Measurements from ENCODE around the gene MAST2.

MAST2 gene

DNA sequence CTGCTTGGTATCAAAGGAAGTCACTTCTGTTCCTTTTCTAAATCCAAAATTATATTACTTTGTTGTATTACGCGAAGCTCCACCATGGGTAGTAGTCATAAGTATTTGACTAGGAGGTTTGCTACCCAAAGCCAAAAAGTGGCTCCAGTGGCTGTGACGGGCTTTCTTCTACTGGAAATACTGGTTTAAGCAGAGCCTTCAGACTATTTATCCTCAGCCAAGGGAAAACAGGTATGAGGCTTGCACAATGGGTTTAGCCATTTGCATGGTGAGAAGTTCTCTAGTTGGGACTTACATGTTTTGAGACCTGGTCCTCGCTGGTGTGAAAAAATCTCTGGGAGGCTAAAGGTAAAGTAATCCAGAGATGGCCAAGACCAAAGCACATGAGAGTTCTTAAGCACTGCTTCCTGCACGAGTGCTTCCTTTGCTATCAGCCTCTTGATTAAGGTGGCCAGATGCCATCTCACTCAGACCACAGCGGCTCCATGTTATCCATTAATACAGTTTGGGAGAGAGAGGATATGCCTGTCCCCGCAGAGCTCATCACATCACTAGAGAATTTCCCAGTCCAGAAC lies 207.8 kb downstream of the MAST2 start:
- TF ChIP-seq, protein P1, sequence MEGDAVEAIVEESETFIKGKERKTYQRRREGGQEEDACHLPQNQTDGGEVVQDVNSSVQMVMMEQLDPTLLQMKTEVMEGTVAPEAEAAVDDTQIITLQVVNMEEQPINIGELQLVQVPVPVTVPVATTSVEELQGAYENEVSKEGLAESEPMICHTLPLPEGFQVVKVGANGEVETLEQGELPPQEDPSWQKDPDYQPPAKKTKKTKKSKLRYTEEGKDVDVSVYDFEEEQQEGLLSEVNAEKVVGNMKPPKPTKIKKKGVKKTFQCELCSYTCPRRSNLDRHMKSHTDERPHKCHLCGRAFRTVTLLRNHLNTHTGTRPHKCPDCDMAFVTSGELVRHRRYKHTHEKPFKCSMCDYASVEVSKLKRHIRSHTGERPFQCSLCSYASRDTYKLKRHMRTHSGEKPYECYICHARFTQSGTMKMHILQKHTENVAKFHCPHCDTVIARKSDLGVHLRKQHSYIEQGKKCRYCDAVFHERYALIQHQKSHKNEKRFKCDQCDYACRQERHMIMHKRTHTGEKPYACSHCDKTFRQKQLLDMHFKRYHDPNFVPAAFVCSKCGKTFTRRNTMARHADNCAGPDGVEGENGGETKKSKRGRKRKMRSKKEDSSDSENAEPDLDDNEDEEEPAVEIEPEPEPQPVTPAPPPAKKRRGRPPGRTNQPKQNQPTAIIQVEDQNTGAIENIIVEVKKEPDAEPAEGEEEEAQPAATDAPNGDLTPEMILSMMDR (IDR thresholded peaks at IDR 0.05; ENCODE audit: low read depth, low read length, missing control alignments), result no peak
- no peak for DNase-seq (ENCODE audit: low read depth)
- in situ Hi-C loops (cut with HindIII; ENCODE audit: low sequenced_read_pairs), result no loop called here
- no peak overlapping the region for H3K4me3 ChIP-seq (ENCODE audit: low read depth, low read length)

DNA sequence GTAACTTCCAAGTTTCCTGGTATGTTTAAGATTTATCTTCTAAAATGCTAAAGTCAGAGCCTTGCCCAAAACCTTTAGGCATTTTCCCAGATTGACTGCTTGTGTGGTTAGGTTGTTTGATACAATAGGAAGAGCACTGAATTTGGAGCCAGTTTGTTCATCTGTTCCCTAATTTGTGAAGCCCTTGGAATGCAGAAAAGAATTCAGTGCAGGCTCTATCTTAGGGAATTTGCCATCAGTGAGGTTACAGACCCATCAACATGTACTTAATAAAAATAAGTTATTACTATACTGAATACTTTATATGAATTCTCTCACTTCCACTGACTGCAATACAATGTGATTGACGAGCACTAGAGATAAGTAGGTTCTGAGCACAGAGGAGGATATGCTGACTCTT lies 208.8 kb downstream of the MAST2 start:
- TF ChIP-seq, protein P1 (IDR thresholded peaks at IDR 0.05; ENCODE audit: low read depth, low read length, missing control alignments), result no peak
- no peak overlapping the region for H3K4me3 ChIP-seq (ENCODE audit: low read depth, low read length)
- no peak for DNase-seq (ENCODE audit: low read depth)
- in situ Hi-C loops (cut with HindIII; ENCODE audit: low sequenced_read_pairs), result no loop called here

DNA sequence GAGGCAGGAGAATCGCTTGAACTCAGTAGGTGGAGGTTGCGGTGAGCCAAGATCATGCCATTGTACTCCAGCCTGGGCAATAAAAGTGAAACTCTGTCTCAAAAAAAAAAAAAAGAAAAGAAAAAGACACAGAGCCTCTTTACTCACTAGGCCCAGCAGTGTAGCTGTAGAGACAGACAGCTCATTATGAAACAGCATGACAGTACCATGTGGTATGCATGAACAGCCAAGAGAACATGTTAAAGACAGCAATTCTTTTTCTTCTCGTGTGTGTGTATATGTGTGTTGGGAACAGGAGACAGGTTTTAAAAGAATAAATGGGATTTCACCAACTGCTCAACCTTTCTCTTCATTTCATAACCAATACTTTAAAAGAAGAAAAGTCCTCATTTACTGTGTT lies 210.2 kb downstream of the MAST2 start:
- no peak overlapping the region for H3K4me3 ChIP-seq (ENCODE audit: low read depth, low read length)
- TF ChIP-seq, protein P1 (IDR thresholded peaks at IDR 0.05; ENCODE audit: low read depth, low read length, missing control alignments), result no peak
- DNase-seq (ENCODE audit: low read depth), result no peak
- in situ Hi-C loops (cut with HindIII; ENCODE audit: low sequenced_read_pairs), result no loop called here

DNA sequence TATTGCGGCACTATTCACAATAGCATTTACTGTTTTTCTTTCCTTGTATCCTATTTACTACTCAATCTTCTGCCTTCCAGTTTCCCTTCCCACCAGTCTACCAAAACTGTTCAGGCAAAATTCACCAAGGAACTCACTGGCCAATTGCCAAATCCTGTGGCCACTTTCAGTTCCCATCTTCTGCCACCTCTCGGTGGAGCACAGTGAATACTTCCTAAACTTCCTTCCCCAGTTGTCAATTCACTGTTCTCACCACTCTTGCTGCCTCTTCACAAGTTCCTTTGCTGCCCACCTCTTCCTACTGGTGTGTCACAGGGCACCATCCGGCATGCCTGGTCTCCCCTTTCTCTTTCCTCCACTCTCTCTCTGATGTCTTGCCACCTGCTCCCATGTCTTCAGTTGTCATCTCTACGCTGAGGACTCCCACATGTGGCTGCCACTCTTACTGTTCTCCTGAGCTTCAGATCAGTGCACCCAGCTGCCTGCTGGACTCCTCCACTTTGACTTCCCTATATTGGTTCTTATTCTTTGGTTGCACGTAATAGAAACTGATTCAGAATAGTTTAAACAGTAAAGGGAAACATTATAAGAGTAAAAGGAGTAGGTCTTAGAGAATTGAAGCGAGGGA lies 214.6 kb downstream of the MAST2 start:
- in situ Hi-C loops (cut with HindIII; ENCODE audit: low sequenced_read_pairs), result no loop called here
- TF ChIP-seq, protein P1 (IDR thresholded peaks at IDR 0.05; ENCODE audit: low read depth, low read length, missing control alignments), result no peak
- DNase-seq (ENCODE audit: low read depth), result no peak
- H3K4me3 ChIP-seq (ENCODE audit: low read depth, low read length), result no peak overlapping the region

DNA sequence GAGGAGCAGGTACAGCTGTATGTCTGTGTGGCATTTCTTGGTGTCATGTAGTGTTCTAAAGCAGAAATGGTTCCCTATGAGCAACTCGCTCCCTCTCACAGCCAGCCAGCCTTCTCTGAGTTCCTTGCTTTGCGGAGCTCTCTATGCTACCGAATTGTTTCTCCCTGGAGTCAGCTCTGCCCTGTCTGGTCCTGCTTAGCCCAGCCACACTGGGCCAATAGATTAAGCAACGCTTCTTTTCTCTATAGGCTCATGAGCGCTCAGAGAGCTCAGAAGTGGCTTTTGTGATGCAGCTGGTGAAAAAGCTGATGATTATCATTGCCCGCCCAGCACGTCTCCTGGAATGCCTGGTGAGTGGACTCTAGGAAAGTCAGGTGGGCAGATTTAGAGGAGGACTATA lies 215.9 kb downstream of the MAST2 start:
- no peak overlapping the region for H3K4me3 ChIP-seq (ENCODE audit: low read depth, low read length)
- TF ChIP-seq, protein P1 (IDR thresholded peaks at IDR 0.05; ENCODE audit: low read depth, low read length, missing control alignments), result no peak
- no peak for DNase-seq (ENCODE audit: low read depth)
- in situ Hi-C loops (cut with HindIII; ENCODE audit: low sequenced_read_pairs), result no loop called here

DNA sequence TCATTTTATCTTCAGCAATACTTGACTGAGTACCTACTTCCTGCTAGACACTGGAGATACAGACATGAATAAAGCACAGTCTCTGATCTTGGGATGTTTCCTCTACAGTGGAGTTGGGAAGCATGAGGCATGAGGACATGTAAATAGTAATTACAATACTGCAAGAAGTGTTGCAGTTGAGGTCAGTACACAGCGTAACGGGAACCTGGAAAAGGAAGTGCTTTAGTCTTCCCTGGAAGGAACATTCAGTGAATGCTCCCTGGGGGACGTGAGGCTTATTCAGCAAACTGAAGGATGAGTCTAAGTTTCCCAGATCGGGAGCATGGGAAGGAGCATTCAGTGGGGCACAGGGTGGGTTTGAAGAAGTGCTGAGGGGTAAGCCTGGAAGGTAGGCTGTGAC lies 216.6 kb downstream of the MAST2 start:
- in situ Hi-C loops (cut with HindIII; ENCODE audit: low sequenced_read_pairs), result no loop called here
- TF ChIP-seq, protein P1 (IDR thresholded peaks at IDR 0.05; ENCODE audit: low read depth, low read length, missing control alignments), result no peak
- DNase-seq (ENCODE audit: low read depth), result no peak

More for the DNA sequence above, 216.6 kb downstream of the MAST2 start:
- no peak overlapping the region for H3K4me3 ChIP-seq (ENCODE audit: low read depth, low read length)
